CD4-positive, alpha-beta T cell (primary cell): ENCODE results near the gene IFIH1. TPM values are rescaled to one million over a fixed set of nuclear protein-coding genes. Genes with fewer than 3 reads are reported as not detected.

Source experiments
- ATAC-seq: fragments of 200-7000 bp; cut with Tn5 transposase; one replicate; pipeline ENCODE4 v1.10.0; 2022; ENCODE audit warnings: mild to moderate bottlenecking; ENCODE audit not compliant: poor library complexity
- CTCF ChIA-PET: fragments of 350-600 bp; sonication (Branson Sonifier 250); formaldehyde crosslinking; loops from one replicate; lab custom pipeline; 2021; ENCODE audit warnings: antibody characterized with exemption, inconsistent platforms; lab: Charles Lee
- POLR2A ChIA-PET: fragments of 350-600 bp; sonication (Branson Sonifier 250); formaldehyde crosslinking; loops from one replicate; lab custom pipeline; 2021; ENCODE audit warnings: antibody characterized with exemption, inconsistent platforms; lab: Charles Lee
- DNase-seq, 14 experiments: peaks; one replicate each; pipeline ENCODE4 v3.0.0-alpha.2; 2013 to 2020; ENCODE audit warnings: mixed read lengths in 2 of 14
- H3K27ac ChIP-seq, 2 donors: one replicate each; pipeline versions ENCODE4 v1.5.1 to v1.7.0; 2013; ENCODE audit warnings: low read length in 2 of 2, low read depth in 1 of 2, mild to moderate bottlenecking in 1 of 2
- H3K27me3 ChIP-seq, 2 experiments: 1 replicate in 1 of 2; 2 replicates in 1 of 2; pipeline versions ENCODE4 v1.6.1 to v1.7.0; 2013; ENCODE audit warnings: low read length in 2 of 2, control low read depth in 1 of 2, mild to moderate bottlenecking in 1 of 2, moderate library complexity in 1 of 2; ENCODE audit not compliant: insufficient read depth in 2 of 2, control insufficient read depth in 1 of 2
- H3K36me3 ChIP-seq: one replicate; pipeline ENCODE4 v1.6.1; 2013; ENCODE audit warnings: low read length, control low read depth; ENCODE audit not compliant: insufficient read depth
- H3K4me1 ChIP-seq: one replicate; pipeline ENCODE4 v1.6.1; 2013; ENCODE audit warnings: low read length, control low read depth; ENCODE audit not compliant: insufficient read depth
- H3K4me3 ChIP-seq: one replicate; pipeline ENCODE4 v1.5.1; 2013; ENCODE audit warnings: mild to moderate bottlenecking, low read length, moderate library complexity
- H3K9me3 ChIP-seq, 2 experiments: 1 replicate in 1 of 2; 2 replicates in 1 of 2; pipeline versions ENCODE4 v1.6.1 to v1.7.0; 2013; ENCODE audit warnings: low read length in 2 of 2, mild to moderate bottlenecking in 2 of 2, control low read depth in 1 of 2, moderate library complexity in 1 of 2; ENCODE audit not compliant: control insufficient read depth in 1 of 2, insufficient read depth in 1 of 2
- H3K27ac Mint-ChIP-seq: one replicate; pipeline ENCODE4 v1.8.0; 2020; ENCODE audit warnings: mixed read lengths
- H3K27me3 Mint-ChIP-seq: one replicate; pipeline ENCODE4 v1.8.0; 2021; ENCODE audit warnings: mixed read lengths
- H3K36me3 Mint-ChIP-seq: one replicate; pipeline ENCODE4 v1.8.0; 2021; ENCODE audit warnings: low read depth, mixed read lengths
- H3K4me1 Mint-ChIP-seq: one replicate; pipeline ENCODE4 v1.8.0; 2021; ENCODE audit warnings: low read depth, mixed read lengths
- H3K4me3 Mint-ChIP-seq: one replicate; pipeline ENCODE4 v1.8.0; 2020; ENCODE audit warnings: mild to moderate bottlenecking, mixed read lengths
- H3K9me3 Mint-ChIP-seq: one replicate; pipeline ENCODE4 v1.8.0; 2020; ENCODE audit warnings: mixed read lengths
- intact Hi-C, 2 experiments: fragments of 100-400 bp; cut with DNase I in 1 of 2; cut with micrococcal nuclease in 1 of 2; formaldehyde crosslinking; loops; one replicate each; pipeline versions ENCODE4 v1.15.1 to v1.9.0; 2023 to 2025; cut with DNase I, micrococcal nuclease
- total RNA-seq, 174 experiments: library from RNA in 2 of 174; stranded (reverse) in 2 of 174; gene quantifications; one replicate each; pipeline ENCODE4 v1.2.3 and lab custom pipeline; 2021 to 2026
- TF ChIP-seq, protein P1 (sequence below): fragments of 200-600 bp; IDR thresholded peaks from one replicate; pipeline ENCODE4 v1.8.0; 2022; ENCODE audit warnings: antibody characterized with exemption, mild to moderate bottlenecking

Gene IFIH1
- total RNA-seq, 2 experiments from 2014 or later, result 31.1 to 32.1 TPM

DNA sequence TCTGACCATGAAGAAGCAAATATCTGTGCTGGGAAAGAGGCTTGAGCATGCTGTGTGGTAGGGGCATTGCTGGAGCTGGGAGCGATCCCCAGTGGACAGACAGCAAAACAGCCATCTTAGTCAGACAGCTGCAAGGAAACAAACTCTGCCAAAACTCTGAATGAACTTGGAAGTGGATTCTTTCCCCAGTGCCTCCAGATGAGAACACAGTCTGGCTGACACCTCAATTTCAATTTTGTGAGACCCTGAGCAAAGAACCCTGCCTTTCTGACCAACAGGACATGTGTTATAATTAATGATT is 52.1 kb downstream of the IFIH1 start:
- peaks cover 63% of the 10 kb centered on the region for H3K36me3 Mint-ChIP-seq
- no peak overlapping the region for H3K27ac Mint-ChIP-seq
- H3K4me3 Mint-ChIP-seq, result no peak overlapping the region

DNA sequence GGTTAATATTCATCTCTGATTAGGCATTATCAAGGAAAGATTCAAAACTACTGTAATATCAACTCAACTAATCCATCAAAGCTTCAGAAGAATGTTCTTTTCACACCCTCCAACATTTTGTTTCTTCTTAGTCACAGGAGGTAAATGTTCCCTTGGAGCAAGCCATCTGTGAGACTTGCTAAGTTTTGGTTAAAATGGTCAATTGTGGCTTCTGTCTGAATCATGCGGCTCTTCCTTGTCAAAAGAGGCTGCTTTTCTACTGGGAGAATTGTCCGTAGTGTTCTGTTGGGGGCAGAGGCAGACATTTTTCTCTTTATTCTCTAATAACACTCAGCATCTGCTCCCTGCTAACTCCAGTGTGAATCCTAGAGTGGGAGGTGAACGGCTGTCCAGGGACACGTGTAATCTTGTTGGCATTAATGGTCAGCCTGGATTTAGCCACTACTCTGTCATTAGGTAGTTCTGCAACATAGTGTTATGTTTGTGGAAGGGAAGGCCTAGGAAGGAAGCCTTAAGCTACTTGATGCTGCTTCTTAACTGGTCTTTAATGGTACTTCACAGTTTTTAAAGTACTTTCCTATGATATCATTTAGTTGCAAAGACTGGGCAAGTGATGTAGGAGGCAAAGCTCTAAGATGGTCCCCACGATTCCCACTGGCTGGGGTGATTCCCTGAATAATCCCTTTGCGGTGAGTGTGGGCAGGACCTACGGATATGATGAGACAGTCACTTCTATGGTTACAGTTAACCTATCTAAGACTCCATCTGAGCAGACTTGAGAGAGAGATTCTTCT is 52.6 kb downstream of the IFIH1 start:
- H3K9me3 Mint-ChIP-seq, result no peaks in the 10 kb centered on the region
- no peak overlapping the region for H3K27ac Mint-ChIP-seq
- TF ChIP-seq, protein P1, sequence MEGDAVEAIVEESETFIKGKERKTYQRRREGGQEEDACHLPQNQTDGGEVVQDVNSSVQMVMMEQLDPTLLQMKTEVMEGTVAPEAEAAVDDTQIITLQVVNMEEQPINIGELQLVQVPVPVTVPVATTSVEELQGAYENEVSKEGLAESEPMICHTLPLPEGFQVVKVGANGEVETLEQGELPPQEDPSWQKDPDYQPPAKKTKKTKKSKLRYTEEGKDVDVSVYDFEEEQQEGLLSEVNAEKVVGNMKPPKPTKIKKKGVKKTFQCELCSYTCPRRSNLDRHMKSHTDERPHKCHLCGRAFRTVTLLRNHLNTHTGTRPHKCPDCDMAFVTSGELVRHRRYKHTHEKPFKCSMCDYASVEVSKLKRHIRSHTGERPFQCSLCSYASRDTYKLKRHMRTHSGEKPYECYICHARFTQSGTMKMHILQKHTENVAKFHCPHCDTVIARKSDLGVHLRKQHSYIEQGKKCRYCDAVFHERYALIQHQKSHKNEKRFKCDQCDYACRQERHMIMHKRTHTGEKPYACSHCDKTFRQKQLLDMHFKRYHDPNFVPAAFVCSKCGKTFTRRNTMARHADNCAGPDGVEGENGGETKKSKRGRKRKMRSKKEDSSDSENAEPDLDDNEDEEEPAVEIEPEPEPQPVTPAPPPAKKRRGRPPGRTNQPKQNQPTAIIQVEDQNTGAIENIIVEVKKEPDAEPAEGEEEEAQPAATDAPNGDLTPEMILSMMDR, result no peak
- no peaks in the 10 kb centered on the region for H3K9me3 ChIP-seq
- H3K4me3 Mint-ChIP-seq, result no peak overlapping the region
- peaks cover 31% of the 10 kb centered on the region for H3K36me3 ChIP-seq
- H3K4me3 ChIP-seq, result no peak overlapping the region
- H3K27me3 Mint-ChIP-seq, result no peaks in the 10 kb centered on the region
- CTCF ChIA-PET, result no interaction called here
- POLR2A ChIA-PET, result no interaction called here
- H3K27ac ChIP-seq, result no peak overlapping the region
- H3K4me1 Mint-ChIP-seq, result peaks cover 11% of the 10 kb centered on the region
- DNase-seq (no peak), ATAC-seq (no peak)
- H3K4me1 ChIP-seq, result peaks cover 5% of the 10 kb centered on the region
- peaks cover 58% of the 10 kb centered on the region for H3K36me3 Mint-ChIP-seq
- H3K27me3 ChIP-seq, result no peaks in the 10 kb centered on the region
- intact Hi-C loops, result no loop called here

More for the DNA sequence above, 52.1 kb downstream of the IFIH1 start:
- Histone ChIP-seq H3K27ac (no peak overlapping the region), H3K4me3 (no peak overlapping the region), H3K9me3 (no peaks in the 10 kb centered on the region), H3K4me1 (peaks cover 3% of the 10 kb centered on the region), H3K36me3 (peaks cover 35% of the 10 kb centered on the region), H3K27me3 (no peaks in the 10 kb centered on the region)
- intact Hi-C loops, result no loop called here
- Mint-ChIP-seq H3K4me1 (peaks cover 6% of the 10 kb centered on the region), H3K27me3 (no peaks in the 10 kb centered on the region), H3K9me3 (no peaks in the 10 kb centered on the region)
- DNase-seq (no peak), ATAC-seq (no peak)
- ChIA-PET POLR2A (no interaction called here), CTCF (no interaction called here)
- TF ChIP-seq, protein P1, result no peak

DNA sequence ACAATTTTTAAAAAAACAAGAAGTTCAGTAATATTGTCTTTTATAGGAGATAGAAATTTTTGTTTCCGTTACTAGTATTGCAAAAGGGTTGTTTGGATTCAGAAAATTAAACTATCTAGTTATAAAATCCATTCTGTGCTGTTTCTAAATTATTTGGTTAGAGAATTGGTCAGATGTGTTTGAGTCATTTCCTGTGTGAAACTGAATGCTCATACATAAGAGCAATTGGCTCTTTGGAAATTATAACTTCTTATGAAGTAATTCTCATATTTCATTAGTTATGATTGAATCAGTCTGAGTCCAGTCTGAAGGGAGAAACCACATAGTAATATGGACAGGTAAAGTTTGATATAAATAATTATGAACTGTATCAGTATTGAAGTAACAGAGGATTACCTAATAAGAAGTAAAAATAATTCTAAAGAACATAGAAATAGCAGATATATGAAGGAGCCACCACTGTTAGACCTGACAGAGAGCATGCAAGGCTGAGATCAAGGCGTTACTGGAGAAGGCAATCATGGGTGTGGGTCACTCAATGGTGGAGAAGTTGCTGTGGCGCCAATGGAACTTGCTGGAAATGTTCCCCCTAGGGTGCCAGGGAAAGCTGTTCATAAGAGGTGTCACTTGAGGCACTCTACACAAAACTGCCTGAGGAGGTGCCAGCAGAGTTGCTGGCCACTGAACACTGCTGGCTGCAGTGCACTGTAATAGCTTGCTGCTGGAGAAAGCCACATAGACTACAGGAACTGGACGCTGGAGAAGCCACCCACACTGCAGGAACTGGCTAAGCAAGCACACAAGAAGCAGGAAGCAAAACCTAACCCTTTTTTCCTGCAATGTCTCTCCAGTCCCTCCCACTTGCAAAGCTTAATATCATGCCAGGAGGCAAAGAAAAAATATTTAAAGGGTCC is 57.2 kb downstream of the IFIH1 start:
- intact Hi-C loops, result no loop called here
- Mint-ChIP-seq H3K4me1 (peaks cover 11% of the 10 kb centered on the region), H3K36me3 (peaks cover 15% of the 10 kb centered on the region), H3K4me3 (no peak overlapping the region), H3K27ac (no peak overlapping the region), H3K27me3 (no peaks in the 10 kb centered on the region), H3K9me3 (no peaks in the 10 kb centered on the region)
- TF ChIP-seq, protein P1, result no peak
- ATAC-seq (peak; percentile 39), DNase-seq (peak in 4 of 14 experiments; percentile 0 to 34 (median 22))
- ChIA-PET POLR2A (no interaction called here), CTCF (no interaction called here)
- H3K4me1 ChIP-seq, result peaks cover 5% of the 10 kb centered on the region
- H3K9me3 ChIP-seq, result no peaks in the 10 kb centered on the region
- no peak overlapping the region for H3K27ac ChIP-seq
- H3K4me3 ChIP-seq, result no peak overlapping the region
- peaks cover 4% of the 10 kb centered on the region for H3K36me3 ChIP-seq
- no peaks in the 10 kb centered on the region for H3K27me3 ChIP-seq
